GM20000 (cell line): ENCODE measurements around the gene PPP1R9B.

ENCODE experiments used
- DNase-seq: peaks from one replicate; pipeline ENCODE4 v3.0.0; 2012; ENCODE audit warnings: low spot score
- TF ChIP-seq, protein P1 (sequence below): IDR thresholded peaks from 2 replicates; pipeline ENCODE4 v1.5.1; 2012; ENCODE audit warnings: mild to moderate bottlenecking, control low read depth; ENCODE audit errors: extremely low read depth, missing control alignments

PPP1R9B gene

DNA sequence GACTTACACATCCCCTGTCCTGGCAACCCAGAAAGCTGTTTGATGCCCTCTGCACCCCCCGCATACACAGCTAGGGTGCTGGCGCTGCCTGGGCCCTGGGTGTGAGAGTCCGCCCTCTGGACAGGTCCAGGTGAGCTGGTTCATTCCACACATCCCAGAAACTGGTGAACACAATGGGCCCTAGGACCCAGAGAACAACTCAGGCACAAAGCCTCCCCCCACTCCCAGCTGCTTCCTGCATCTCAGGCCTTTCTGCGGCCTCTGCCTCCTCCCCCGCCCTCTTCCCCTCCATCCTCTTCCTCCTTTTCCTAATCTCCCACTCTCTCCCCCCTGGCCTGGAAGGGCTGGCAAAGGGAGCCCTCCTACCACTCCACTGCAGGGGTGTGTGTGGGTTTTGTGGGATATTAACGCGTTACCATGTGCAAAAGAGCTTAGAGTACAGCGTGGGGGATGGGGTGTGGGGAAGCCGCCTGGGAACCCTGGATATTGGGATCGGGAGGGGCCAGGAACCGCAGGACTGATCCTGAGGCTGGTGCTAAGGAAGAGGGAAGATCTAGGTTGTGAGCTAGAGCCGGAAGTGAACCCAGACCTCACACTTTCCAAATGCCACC is 1.6 kb upstream of the PPP1R9B start:
- TF ChIP-seq, protein P1, sequence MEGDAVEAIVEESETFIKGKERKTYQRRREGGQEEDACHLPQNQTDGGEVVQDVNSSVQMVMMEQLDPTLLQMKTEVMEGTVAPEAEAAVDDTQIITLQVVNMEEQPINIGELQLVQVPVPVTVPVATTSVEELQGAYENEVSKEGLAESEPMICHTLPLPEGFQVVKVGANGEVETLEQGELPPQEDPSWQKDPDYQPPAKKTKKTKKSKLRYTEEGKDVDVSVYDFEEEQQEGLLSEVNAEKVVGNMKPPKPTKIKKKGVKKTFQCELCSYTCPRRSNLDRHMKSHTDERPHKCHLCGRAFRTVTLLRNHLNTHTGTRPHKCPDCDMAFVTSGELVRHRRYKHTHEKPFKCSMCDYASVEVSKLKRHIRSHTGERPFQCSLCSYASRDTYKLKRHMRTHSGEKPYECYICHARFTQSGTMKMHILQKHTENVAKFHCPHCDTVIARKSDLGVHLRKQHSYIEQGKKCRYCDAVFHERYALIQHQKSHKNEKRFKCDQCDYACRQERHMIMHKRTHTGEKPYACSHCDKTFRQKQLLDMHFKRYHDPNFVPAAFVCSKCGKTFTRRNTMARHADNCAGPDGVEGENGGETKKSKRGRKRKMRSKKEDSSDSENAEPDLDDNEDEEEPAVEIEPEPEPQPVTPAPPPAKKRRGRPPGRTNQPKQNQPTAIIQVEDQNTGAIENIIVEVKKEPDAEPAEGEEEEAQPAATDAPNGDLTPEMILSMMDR, result no peak

DNA sequence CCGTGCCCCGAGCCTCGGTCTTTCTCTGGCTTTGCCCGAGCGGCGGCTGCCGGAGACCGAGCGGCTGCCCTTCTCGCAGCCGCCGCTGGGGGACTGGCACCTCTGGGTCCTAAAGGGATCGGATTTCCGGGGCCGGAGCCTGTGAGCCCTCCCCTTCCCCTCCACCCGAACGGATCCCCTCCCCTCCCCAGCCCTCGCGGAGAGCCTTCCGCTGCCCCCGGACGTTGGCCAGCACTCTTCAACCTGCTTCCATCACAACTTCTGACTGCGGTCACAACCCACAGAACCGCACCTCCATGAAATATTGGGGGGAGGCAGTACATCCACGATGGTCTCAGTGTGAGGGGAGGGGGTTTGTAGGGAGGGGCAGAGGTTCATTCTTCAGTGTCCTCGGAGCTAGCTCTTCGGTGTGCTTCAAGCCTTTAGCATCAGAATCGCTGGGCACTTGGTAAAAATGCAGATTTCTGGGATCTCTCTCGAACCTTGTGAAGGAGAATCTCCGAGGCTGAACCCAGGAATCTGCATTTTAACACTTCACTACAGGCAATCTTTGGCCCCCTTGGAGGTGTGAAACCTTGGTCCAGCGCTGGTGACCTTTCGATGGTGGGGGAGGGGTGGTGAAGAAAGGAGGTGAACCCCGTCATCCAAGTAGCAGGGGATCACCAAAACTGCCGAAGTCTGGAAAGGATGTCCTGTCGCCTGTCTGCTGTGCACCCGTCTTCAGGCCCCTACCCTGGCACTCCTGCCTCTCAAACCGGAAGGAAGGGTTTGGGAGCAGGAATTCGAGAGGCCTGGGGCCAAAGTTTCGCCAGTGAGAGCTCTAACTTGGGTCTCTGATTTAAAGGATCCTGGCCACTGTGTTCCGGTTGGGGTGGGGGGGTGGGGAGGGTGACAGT is 812 bp upstream of the PPP1R9B start:
- DNase-seq, result peak; percentile 97
- TF ChIP-seq, protein P1, result peak; percentile 37

More for the DNA sequence above, 1.6 kb upstream of the PPP1R9B start:
- DNase-seq, result peak; percentile 80

DNA sequence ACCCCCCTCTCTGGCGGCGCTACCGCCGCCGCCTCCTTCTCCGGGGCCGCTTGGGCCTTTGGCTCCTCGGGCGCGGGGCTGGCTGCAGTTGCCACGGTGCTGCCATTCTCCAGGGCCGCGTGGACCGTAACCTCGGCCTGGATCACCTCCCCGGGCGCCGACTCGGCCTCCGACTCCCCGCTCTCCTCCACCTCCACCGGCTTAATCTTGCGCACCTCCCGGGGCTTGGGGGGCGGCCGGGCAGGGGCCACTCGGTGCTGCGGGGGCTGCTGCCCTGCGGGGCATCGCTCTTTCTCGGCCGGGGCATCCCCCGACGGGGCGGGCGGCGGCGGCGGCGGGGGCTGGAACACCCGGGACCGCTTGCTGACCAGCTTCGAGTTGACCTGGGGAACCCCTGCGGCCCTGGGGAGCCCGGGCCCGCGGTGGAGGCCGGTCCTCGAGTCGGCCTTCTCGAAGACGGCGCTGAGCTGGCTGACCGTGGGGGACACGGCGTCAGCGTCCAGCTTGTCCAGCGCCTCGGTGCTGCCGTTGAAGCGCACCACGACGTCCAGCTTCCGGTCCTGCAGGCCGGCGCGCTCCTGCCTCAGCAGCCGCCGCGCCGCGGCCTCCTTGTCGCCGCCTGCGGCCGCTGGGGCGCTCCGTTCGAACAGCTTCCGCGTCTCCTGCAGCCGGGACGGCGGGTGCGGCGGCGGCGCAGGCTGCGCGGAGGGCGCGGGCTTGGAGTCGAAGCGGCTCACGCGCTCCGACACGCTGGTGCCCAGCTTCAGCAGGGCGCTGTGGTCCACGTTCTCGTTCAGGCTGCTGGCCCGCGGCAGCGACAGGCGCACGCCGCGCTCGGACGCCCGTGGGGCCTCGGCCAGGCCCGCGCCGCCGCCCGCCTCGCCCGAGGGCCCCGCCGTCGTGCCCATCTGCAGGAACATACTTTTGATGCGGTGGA is 792 bp downstream of the PPP1R9B start:
- DNase-seq, result peak; percentile 73

DNA sequence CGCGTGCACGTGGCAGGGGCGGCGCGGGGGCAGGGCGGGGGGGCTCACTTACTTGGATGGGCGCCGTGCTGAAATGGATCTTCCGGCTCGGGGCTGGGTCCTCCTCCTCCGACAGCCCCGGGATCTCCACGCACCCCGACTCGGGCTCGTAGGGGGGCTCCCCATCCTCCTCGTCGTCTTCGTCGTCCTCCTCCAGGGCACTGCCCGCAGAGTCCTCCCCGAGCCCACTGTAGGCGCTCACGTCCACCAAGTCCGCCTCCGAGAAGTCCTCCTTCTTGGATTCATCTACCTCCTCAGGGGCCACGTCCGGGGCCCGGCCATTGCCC is 1.4 kb downstream of the PPP1R9B start:
- DNase-seq, result no peak
- TF ChIP-seq, protein P1, result no peak

More for the DNA sequence above, 792 bp downstream of the PPP1R9B start:
- TF ChIP-seq, protein P1, result no peak

DNA sequence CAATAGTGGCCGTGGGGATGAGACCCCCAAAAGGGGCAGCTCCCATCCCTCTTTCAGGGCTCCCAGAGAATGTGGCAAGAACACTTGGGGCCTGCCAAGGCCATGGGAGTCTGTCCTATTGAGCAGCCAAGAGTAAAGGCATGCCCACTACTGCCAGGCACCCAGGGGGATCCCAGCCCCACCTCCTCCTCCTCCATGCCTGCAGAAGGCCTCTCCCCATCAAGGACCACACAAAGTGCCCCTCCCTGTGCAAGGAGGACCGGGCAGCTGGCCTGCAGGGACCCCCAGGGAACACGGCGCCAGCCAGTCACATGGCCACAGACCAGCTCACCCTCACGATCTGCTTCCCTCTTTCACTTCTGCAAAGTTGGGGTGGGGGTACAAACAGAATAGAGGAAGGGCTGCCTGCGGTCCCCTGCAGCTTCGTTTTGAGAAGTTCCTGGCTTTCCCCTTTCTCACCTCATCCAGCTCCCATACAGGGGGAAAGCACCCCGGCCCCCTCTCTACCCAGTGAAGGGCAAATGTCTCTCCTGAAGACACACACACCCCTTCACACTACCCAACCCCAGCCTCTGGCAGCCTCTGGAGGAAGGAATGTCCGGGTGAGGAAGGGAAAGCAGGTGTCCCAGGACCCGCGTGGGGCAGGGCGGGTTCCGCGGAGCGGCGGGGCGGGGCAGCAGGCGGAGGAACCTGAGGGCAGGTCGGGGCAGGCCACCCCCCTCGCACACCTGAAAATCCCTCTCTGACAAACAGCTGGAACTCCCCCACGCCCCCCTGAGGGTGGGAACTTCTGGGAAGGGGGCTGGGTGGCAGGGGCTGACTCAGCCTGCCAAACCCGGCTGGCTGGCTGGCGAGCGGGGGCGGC is 2.0 kb downstream of the PPP1R9B start:
- TF ChIP-seq, protein P1, result no peak
- peak; percentile 88 for DNase-seq

DNA sequence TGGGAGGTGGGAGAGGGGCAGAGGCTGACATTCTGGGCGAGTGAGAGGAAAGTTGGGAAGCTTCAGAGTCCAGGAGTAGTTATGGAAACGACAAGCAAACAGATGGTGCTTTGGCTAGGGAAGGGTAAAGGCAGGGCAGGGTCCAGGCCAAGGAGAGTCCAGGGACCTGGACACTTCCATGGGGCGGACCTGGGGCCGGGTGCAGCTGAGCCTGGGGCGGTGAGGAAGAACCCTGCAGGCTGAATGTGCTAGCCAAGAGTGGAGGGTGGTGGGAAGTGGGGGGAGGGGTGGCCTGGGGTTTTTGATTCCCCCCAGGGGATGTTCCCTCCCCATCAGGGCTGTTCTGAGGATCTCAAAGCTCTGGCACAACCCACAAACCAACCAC is 2.6 kb downstream of the PPP1R9B start:
- TF ChIP-seq, protein P1, result no peak

More for the DNA sequence above, 2.6 kb downstream of the PPP1R9B start:
- DNase-seq, result no peak
